ENCODE data around the gene PHF5A.

The PHF5A gene, protein sequence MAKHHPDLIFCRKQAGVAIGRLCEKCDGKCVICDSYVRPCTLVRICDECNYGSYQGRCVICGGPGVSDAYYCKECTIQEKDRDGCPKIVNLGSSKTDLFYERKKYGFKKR

DNA sequence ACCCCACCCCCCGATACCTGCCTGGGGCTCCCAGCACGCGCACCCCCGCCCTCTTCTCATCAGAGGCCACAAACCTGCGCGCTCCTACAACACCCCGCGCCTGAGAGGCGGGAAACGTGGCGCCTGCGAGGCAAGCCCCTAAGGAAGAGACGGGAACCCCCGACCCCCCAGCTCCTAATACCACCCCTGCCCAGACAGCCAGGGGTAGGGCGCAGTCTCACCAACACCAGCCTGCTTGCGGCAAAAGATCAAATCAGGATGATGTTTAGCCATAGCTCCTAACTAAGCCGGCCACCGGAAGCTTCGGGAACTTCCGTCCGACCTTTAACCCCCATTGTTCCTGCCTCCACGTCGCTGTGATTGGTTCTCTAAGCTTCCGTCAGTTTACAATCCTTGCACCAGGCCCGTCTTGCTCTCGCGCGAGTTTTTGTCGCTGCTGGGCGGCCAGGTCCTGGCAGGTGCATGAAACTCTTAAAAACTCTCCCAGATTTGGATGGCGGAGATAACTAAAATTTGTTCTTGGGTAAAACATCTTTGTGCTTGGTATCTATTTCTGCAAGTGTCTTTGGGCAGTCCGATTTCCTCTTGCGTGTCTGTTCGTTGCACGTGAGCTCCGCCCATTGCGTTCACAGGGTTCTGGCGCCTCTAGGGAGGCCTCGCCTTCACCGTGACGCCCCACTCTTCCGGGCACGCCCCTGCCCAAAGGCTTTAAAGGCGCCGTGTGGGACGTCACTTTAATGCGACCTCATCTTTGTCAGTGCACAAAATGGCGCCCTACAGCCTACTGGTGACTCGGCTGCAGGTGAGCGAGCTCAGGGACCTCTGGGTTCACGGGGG is at the start of gene PHF5A, which contains the start of gene ACO2:
TSS of gene PHF5A (minus strand) at position 312 of the 837 bp plus-strand sequence. CDS start at position 273, 39 bp downstream.
TSS of gene ACO2 (plus strand) at position 737 of the 837 bp plus-strand sequence. CDS start at position 767, 30 bp downstream.
- peak; percentile 90 for DNase-seq

DNA sequence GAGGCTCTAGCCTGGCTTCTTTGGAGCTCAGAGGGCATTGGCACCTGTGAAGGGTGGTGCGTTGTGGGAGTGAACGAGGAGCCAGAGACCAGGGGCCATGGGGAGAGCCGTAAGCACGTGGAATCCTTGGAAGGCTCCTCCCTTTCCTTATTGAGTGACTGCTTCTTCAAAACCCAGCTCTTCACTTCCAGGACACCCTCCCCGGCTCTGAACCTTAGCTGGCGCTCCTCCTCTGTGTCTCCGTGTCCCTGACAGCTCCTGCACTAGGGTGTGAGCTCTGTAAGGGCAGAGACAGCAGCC is 49.5 kb upstream of the PHF5A start:
- no peak for DNase-seq

DNA sequence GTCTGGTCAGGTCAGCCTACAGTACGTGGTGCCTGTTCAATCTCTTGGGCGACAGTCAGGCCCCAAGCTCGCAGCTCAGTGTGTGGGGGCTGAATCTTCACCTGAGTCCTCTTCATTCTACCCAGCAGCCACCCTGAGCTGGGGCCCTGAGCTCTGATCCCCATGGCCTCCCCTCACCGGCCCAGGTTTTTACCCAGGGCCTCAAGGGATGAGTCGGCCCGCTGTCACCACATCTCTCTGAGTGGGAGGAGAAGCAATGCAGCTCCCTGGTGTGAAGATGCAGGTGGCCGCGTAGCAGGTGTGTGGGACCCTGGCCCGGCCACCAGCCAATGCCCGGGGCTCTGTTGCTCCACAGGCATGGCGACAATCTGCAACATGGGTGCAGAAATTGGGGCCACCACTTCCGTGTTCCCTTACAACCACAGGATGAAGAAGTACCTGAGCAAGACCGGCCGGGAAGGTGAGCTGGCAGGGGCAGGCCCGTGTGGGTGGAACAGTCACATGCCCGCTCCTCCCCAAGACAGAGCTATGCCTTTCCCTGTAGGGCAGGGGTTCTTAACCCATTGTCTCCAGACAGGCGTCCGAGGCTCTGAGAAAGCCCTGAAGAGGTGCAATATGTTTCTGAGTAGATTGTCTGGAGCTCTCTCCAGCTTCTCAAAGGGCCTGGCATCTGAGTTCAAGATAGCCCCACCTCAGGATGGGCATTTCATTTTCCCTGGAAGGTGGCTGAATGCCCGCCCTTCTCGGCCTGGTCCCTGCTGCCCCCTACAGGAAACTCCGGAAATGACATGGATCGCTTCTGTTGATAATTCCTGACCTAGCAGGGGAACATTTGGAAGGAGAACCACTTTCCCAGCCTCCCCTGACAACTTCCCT is 48.9 kb upstream of the PHF5A start:
- no peak for DNase-seq

DNA sequence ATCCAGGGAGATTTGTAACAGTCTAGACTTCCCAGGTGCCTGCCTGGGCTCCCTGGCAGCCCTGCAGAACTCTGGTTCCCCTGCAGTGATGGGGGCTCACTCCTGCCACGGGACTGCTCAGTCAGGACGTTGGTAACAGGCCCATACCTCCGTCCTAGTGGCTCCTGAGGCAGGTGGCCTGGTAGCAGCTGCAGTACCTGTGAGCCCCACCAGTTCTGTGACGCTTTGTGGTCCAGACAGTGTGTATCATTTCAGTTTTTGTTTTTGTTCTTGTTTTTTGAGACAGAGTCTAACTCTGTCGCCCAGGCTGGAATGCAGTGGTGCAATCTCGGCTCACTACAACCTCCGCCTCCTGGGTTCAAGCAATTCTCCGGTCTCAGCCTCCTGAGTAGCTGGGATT is 48.0 kb upstream of the PHF5A start:
- no peak for DNase-seq

DNA sequence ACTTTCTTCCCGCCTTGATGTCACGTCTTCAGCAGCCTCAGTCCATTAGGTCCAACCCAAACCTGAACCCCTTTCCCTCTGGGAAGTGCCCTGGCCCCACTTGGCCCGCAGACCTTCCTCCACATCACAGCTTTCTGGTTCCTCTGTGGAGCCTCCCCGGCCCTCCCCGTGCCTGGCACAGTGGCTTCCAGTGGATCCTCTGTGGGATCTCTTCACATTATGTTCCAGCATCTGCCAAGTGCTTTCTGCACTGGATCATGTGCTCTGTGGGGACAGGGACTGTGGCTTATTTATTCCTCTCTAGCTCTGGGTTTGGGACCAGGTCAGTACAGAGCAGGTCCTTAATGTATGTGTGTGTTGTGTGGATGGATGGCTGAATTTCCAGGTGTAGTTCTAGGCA is 44.9 kb upstream of the PHF5A start:
- DNase-seq, result no peak

DNA sequence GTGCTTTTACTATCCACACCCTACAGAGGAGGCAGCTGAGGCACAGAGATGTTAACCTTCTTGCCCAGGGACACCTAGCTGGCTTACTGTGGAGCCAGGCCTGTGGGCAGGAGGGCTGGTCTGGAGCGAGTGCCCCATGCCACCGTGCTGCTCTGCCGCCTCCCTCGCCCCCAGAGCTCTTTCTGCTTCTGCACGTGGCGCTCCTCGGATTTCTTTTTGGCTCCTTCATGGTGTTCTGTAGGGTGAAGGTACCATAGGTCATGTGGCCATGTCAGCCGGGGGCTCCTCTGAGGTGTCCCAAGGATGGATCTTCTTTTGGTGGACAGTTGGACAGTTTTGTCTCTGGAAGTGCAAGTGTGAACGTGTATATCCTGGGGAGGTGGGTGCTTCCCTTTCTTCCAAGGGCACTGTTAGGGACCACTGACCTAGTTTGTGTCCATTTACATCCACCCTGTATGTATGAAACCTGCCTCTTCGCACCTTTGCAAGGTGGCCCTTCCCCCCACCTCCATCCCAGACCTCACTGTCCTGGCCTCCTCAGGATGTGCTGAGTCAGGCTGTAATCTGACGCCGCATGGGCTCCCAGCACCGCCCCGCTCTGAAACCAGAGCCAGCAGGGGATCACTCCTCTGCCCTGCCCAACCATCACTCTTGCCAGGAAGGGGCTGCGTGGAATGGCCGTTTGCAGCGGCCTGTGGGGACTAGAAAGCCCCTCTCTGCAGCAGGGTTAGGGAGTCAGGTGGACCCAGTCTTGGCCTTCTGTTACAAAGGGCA is 44.1 kb upstream of the PHF5A start:
- no peak for DNase-seq

DNA sequence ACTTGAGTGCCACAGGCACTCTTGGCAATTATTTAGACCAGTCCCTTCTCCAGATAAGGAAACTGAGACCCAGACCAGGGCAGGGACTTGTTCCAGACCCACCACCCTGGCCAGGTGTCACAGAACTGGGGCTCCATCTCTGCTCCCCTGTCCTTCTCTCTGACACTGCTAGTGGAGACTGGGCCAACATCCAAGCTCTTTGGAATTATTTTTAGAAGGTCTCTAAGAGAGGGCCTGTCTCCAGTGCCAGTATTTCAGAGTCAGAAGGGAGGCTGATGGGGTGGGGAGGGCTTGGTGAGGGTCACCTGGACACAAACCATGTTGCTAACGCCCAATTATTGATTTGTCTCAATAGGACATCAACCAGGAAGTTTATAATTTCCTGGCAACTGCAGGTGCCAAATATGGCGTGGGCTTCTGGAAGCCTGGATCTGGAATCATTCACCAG is 43.1 kb upstream of the PHF5A start:
- DNase-seq, result no peak

DNA sequence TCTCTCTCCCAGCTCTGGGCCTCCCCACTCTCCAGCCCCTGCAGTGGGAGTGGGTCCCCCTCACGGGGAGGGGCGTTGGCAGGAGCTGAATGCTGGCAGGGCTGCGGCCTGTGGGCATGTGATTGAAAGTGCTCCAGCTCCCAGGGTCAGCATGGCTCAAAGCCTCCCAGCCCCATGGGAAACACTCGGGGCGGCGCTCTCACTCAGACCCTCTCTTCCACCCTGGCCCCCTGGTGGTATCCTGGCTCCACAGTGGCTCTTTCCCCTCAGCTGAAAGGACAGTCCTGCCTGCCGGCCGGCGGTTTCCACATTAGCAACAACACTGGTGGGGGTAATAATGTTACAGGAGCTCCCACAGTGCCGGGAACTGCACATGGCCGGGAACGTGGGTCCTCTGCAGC is 40.3 kb upstream of the PHF5A start:
- DNase-seq, result no peak

DNA sequence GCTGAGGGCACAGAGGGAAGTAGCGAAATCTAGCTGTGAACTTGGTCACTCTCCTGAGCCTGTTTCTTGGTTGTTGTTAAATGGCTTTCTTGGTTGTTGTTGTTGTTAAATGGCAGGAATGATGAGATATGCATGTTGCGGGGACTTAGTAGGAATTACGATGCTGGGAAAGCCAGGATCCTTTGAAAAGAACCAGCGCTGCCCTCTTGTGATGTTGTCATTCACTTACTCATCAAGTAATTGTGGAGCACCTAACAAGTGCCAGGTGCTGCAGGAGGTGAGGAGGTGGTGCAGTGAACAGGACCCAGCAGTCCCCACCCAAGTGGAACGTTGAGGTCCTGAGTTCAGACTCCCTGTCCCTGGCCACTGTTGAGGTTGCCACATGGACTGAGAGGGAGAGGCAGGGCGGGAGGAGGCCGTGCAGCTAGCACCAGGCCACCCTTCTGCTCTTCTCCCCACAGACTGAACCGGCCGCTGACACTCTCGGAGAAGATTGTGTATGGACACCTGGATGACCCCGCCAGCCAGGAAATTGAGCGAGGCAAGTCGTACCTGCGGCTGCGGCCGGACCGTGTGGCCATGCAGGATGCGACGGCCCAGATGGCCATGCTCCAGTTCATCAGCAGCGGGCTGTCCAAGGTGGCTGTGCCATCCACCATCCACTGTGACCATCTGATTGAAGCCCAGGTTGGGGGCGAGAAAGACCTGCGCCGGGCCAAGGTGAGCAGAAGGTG is 39.0 kb upstream of the PHF5A start:
- DNase-seq, result no peak

DNA sequence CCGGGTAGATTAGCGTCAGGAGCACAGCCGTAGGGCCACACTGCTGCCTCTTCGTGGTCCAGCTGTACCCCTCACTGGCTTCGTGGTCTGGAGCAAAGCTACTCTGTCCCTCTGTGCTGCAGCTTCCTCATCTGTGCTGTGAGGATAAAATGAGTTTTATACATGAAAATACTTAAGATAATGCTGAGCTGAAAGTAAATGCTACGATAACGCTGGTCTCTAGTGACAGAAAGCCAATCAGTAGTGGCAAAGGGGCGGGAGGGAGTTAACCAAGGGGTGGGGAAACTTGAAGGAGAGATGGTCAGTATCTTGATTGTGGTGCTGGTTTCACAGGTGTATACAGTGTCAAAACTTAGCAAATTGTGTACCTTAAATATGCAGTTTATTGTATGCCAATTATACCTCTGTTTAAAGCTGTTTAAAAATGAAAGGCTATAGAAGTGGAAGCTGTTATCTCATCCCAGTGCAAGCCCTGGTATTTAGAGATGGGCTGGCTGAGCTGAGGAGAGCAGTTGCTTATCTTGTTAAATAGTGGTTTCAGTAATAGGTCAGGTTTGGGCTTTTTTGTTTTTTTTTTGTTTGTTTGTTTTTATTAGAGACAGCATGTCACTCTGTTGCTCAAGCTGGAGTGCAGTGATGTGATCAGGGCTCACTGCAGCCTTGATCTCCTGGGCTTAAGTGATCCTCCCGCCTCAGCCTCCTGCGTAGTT is 37.2 kb upstream of the PHF5A start:
- DNase-seq, result no peak

DNA sequence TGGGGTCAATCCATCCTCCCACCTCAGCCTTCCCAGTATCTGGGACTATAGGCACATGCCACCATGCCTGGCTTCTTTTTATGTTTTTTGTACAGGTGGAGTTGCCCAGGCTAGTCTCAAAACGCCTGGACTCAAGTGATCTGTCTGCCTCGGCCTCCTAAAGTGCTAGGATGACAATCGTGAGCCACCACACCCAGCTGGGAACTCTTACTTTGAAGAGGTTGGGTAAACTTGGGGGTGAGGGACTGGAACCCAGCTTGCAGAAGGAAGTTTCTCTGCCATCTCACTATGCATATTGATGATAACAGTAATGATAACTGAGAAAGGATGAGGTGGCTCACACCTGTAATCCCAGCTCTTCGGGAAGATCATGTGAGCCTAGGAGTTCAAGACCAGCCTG is 36.3 kb upstream of the PHF5A start:
- no peak for DNase-seq

DNA sequence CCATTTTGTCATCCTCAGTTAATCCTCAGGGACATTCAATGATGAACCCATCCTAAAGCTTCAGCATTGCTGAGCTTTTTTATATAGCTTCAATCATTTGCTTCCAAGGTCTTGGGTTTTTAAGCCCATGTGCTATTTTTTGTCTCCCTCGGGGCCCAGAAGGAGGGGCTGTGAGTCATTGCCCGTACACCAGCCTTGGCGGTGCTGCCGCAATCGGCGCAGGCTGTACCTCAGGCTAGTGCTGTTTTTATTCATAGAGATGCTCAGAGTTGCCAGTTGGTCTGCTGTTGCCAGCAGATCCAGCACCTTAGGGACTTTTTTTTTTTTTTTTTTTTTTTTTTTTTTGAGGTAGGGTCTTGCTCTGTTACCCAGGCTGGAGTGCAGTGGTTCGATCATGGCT is 35.9 kb upstream of the PHF5A start:
- no peak for DNase-seq

DNA sequence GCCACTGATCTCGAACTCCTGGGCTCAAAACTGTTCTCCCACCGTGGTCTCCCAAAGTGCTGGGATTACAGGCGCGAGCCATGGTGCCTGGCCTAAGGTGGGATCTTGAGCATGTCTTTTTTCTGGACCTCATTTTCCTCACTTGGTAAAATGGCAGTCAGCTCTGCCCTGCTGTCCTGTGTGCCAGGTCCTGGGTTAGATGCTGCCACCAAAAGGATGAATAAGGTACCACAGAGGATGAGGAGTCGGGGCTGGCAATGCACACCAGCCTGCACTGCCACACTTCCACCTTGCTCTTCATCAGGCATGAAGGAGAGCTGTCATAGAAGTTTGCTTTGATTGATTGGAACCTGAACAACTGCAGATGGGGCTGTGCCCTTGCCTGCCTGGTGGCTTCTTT is 32.7 kb upstream of the PHF5A start:
- no peak for DNase-seq

DNA sequence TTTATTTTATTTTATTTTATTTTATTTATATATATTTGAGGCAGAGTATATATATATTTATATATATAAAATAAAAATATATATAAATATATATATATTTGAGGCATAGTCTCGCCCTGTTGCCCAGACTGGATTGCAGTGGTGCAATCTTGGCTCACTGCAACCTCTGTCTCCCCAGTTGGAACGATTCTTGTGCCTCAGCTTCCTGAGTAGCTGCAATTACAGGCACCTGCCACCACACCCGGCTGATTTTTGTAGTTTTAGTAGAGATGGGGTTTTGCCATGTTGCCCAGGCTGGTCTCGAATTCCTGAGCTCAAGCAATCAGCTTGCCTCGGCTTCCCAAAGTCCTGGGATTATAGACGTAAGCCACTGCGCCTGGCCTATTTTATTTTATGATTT is 31.8 kb upstream of the PHF5A start:
- DNase-seq, result no peak

DNA sequence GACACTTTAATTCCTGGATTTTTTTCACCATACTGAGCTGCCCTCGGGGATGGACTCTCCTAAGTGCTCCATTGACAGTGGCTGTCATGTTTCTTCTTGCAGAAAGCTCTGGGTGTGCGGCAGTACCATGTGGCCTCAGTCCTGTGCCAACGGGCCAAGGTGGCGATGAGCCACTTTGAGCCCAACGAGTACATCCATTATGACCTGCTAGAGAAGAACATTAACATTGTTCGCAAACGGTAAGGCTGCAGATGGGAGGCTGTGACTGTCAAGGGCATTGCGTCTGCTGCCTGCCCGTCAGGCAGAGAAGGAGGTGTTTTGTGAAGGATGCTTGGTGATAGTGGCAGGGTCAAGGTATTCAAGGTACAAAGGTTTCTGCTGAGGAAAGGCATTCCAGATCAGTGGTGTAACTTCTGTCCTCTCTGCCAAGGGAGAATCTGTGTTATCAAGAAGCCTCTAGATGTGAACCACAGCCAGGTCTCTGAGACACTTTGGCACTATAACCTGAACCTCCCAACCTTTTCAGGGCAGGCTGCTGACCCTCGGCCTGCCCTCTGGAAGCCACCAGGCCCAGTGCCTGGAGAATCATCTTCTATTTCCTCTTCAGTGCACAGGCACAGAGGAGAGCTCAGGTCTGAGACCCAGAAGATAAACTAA is 31.3 kb upstream of the PHF5A start:
- DNase-seq, result no peak

DNA sequence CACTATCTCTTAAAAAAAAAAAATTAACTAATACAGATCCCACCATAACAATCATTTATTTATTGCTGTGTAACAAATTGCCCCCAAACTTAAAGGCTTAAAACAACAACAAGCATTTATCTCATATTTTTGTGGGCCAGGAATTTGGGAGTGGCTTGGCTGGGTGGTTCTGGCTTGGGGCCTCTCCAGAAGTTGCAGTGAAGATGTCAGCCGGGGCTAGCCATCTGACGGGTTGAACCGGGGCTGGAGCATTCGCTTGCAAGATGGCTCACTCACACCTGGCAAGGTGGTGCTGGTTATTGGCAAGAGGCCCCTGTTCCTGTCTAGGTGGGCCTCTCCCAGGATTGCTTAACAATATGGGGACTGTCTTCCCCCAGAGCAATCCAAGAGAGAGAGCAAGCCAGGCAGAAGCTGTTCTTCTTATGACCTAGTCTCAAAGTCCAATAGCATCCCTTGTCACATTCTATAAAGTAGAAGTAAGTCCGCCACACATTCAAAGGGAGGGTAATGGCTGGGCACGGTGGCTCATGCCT is 29.9 kb upstream of the PHF5A start:
- DNase-seq, result no peak

DNA sequence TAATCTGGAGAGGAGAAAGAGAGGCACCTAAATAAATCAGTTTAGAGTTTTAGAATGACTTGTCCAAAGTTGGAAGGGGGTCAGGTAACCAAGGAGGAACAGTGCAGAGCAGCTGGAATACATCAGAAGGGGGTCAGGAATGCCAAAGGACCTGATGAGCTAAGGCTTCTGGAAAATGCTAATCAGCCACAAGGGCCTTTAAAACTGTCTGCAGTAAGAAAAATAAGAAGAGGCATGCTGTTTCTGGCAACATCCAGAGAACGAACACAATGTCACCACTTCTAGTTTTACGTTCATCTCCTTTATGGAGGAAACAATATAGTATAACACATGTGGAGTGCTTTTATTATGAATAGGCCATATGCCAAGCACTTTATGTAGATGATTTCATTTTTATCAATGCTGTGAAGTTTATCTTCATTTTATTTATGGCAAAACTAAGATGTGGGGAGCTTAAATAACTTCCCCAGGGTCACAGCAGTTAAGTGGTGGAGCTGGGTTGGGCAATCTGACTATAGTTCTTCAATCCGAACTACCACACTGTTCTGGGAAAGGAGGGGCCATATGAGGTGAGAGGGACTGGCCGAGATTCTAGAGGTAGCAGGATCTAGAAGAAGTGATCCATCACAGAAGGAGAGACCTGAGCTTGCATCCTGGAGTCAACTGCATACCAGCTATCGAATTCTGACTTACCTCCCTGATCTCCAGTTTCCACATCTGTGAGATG is 23.0 kb upstream of the PHF5A start:
- no peak for DNase-seq

DNA sequence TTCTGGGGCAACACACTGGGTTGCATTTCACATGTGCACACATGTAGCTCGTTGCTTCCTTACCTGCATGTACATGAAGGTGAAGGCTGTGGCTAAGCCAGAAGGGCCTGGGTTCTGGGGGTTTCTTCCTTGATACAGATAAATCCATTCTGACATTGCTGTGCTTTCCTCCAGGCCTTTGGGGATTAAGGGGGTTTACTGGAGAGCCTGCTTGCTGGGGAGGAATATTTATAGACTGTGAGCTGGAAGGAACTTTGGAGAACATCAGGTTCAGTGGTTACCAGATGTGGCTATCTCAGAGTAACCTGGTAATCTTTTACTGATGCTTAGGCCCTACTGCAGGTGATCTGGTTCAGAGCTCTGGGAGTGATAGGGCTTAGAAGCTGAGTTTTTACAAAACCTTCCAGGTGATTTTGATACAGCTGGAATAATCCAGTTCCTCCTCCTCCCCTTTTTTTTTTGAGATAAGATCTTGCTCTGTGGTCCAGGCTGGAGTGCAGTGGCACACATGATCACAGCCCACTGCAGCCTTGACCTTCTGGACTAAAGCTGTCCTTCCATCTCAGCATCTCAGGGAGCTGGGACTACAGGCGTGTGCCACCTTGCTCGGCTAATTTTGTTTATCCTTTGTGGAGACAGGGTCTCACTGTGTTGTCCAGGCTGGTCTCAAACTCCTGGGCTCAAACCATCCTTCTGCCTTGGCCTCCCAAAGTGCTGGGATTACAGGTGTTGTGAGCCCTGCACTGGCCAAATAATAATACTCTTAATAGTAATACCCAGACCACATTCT is 20.3 kb upstream of the PHF5A start:
- no peak for DNase-seq

DNA sequence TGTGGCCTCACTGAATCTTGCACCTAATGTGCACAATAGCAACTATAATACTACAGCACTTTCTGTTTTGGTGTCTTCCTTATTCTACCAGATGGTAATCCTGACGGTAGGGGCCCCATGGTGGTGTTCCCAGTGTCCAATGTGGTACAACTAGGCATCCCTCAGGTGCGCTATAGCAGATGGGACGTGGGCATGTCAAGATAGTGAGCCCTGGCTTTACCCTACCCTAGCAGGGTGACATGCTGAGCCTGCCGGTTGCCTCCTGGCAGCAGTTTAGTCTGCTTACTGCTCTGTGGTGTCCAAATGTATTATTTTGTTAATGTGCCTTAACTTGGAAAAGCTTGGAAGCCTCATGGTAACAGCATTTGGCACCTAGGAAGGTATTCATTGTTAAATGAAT is 19.6 kb upstream of the PHF5A start:
- DNase-seq, result no peak

Data from NK-92 treated with Interleukin-12 subunit alpha and Interleukin-12 subunit beta, amount 100 ng/mL, for 24 hours (cell line).